ENCODE results near the gene CIAO2B. TPM values are rescaled to one million over a fixed set of nuclear protein-coding genes. Genes with fewer than 3 reads are reported as not detected.
"Not testable (repeated sequence)": the region's sequence is repeated elsewhere in the genome, so short reads cannot be mapped to it uniquely, and the experiment has no call there.

The CIAO2B gene
- polyA plus RNA-seq, 4 donors = 62.2 to 102 (median 84.8) TPM

GRCh38 chr16:66905633-66906539 is 28.3 kb downstream of the CIAO2B start:
- DNase-seq (ENCODE audit: low read depth in 4 of 4, low spot score in 3 of 4) = peak in 2 of 4 donors; percentile 55 to 59

DNA sequence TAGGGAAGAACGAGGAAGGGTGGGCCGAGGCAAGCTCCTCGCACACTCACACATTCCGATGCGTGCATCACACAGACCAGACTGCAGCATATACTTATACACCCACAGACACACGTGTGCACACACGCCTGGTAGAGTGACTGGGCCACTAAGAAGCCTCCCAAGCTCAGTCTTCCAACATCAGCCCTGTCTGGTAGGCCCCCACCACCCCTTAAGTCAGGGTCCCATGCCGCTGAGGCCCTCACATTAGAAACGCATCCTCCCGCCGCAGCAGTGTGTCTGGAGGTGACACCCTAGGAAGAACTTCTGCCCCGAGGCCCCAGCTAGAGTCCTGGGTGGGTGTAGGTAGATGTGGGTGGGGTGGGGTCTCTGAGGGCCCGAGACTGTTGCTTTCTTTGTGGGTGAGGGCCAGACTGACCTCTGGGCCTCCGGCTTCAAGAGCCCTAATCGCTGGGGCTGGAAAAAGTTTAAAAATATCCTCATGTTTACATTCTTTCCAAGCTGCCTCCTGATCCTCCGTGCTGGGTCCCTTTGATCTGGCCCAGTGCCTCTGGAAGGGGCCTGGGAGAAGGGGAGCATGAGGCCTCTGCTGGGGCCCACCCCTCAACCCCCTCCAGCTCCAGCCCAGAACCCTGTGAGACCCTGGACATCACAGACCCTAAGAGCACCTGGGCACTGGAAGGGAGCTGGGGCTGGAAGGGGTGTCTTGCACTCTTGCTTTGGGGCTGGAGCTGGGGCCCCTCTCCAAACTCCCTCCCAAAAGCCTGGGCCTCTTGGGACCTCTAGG is 29.2 kb downstream of the CIAO2B start:
- no peak for DNase-seq (ENCODE audit: low read depth in 4 of 4, low spot score in 3 of 4)

DNA sequence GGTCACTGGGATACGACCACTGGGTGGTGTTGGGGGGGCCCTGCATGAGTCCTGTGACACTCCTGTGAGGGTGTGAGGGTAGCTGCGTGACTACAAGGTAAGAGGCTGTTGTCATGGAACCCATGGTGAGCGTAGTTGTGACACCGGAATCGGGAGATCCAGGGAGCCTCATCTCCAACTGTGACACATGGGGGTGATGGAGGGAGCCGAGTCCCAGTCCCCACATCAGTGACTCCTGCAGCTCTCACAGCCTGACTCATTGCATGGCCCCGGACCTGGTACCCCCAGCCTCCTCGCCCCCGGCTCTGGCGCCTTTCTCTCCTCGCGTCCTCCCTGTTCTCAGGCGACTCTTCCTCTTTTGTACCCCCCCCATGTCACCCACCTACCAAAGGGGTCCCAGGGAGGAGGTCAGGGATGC is 29.8 kb downstream of the CIAO2B start:
- DNase-seq (ENCODE audit: low read depth in 4 of 4, low spot score in 3 of 4) = no peak

- no peak for DNase-seq (ENCODE audit: low read depth in 4 of 4, low spot score in 3 of 4)
Measured at GRCh38 chr16:66903544-66904427, 30.4 kb downstream of the CIAO2B start.

DNA sequence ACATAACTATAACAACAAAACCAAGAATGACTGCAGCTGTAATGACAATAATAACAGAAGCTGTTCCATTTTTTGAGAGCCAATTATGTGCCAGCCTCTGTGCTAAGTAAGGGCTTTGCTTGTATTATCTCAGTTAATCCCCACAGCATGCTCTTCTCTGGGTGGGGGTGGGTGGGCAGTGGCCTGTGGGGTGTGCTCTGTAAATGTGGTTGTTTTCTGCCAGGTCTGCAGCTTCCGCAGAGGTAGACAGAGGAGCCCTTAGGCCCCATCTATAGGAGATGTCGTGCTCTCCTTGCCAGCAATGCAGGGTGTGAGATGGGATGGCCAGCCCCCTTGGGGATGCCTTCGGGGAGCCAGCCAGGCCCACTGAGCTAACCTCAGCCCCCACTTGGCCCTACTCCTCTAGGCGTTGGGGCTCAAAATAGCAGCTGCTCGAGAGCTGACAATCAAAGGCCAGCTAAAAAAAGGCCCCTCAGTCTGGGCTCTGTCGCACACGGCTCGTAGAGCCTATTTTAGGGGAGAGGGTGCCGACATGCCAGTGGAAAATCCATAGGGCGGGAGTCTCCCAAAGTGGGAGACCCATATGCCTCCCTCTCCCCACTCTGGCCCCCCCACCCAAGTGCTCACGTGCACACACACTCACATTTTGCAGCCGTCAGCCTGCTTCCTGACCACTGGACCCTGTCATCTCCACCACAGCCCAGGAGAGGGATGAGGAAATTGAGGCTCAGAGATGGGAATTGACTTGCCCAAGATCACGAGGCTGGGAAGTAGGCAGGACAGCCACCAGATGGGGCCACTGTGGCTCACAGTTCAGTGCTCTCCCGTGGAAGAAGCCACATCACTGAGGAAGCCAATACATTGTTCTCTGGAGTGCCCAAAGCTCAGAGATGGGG is 31.3 kb downstream of the CIAO2B start:
- no peak for DNase-seq (ENCODE audit: low read depth in 4 of 4, low spot score in 3 of 4)

- DNase-seq (ENCODE audit: low read depth in 4 of 4, low spot score in 3 of 4) = no peak
Measured at GRCh38 chr16:66901626-66902025, 32.6 kb downstream of the CIAO2B start.

- DNase-seq (ENCODE audit: low read depth in 4 of 4, low spot score in 3 of 4) = no peak
Measured at GRCh38 chr16:66900721-66901441, 33.3 kb downstream of the CIAO2B start.

DNA sequence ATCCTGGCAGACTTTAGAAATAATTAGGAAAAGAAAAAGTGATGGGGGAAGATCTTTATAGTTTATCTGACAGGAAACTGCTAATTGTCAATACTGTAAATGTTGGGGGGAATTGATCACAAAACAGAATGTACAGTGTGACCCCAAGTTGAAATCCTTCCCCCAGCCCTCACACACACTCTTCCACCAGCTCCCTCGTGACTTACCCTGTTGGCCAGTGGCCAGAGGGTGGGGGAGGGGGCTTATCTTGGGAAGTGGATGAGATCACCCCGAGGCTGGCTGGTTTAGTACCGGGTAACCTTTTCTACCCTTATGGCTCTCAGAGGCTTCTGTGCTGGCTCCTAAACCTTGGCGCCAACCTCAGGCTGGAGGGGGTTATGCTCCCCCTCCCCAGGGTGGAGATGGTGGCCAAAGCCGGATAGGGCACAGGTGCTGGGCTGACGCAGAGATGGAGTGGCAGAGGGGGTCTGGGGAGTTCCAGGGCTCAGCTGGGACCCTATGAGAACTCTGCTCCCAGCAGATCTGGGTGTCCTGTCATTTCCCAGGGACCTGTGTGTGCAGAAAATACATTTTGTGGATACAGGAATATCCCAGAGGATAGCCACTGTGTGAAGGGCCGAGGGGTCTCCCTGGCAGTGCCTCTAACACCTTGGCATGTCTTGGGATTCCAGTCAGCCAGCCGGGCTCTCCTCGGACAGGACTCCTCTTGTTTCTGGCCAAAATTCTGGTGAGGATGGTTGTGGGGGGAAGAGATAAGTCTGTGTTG is 34.1 kb downstream of the CIAO2B start:
- DNase-seq (ENCODE audit: low read depth in 4 of 4, low spot score in 3 of 4) = peak in 2 of 4 donors; percentile 69 to 82

DNA sequence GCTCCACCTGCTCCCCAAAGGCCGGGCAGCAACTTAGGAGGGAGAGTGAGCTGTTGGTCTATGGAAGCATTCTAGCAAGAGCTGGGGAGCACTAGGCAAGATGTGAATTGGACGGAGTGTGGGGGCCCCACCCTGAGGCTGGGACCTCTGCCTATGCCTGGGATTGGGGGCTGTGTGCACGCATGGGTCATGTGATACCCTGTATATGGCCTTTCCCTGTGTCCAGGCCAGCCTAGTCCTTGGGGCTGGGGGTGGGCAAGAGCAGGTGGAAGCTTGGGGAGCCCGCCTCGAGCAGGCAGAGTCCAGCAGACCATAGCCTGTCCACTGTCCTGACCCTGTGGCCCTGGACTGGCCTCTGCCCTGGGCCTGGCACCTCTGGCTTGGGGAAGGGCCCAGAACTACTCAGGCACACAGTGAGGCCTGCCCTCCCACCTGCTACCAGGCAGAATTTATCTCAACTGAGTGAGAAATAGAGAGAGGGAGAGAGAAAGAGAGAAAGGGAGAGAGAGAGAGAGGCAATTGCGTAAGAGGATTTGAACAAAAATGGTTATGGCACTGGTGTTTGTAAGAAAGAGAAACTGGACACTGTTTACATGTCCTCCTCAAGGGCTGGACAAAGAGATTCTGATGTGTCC is 34.8 kb downstream of the CIAO2B start:
- DNase-seq (ENCODE audit: low read depth in 4 of 4, low spot score in 3 of 4) = no peak

- DNase-seq (ENCODE audit: low read depth in 4 of 4, low spot score in 3 of 4) = no peak
Measured at GRCh38 chr16:66898933-66899309, 35.3 kb downstream of the CIAO2B start.

DNA sequence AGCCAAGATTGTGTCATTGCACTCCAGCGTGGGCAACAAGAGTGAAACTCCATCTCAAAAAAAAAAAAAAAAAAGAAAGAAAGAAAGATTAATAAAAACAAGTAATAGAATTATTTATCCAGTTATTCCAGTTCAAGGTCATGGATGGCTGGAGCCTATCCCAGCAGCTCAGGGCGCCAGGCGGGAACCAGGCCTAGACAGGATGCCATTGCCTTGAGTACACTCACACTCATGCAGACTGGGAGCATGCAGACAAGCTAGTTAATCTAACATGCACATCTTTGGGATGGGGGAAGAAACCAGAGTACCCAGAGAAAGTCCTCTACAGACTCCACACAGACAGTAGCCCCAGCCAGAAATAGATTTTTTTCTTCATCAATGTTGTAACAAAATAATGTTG is 36.0 kb downstream of the CIAO2B start:
- no peak for DNase-seq (ENCODE audit: low read depth in 4 of 4, low spot score in 3 of 4)

DNA sequence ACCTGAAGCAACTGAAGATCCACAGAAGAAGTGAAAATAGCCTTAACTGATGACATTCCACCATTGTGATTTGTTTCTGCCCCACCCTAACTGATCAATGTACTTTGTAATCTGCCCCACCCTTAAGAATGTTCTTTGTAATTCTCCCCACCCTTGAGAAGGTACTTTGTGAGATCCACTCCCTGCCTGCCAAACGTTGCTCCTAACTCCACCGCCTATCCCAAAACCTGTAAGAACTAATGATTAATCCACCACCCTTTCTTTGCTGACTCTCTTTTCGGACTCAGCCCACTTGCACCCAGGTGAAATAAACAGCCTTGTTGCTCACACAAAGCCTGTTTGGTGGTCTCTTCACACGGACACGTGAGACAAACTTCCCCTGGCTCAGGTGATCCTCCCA is 37.5 kb downstream of the CIAO2B start:
- not testable (repeated sequence) for DNase-seq (ENCODE audit: low read depth in 4 of 4, low spot score in 3 of 4)

- no peak for DNase-seq (ENCODE audit: low read depth in 4 of 4, low spot score in 3 of 4)
Measured at GRCh38 chr16:66895999-66896398, 38.2 kb downstream of the CIAO2B start.

GRCh38 chr16:66895689-66895979 is 38.6 kb downstream of the CIAO2B start:
- DNase-seq (ENCODE audit: low read depth in 4 of 4, low spot score in 3 of 4) = no peak

GRCh38 chr16:66894948-66895688 is 39.1 kb downstream of the CIAO2B start:
- peak in 1 of 4 donors; percentile 67 for DNase-seq (ENCODE audit: low read depth in 4 of 4, low spot score in 3 of 4)

DNA sequence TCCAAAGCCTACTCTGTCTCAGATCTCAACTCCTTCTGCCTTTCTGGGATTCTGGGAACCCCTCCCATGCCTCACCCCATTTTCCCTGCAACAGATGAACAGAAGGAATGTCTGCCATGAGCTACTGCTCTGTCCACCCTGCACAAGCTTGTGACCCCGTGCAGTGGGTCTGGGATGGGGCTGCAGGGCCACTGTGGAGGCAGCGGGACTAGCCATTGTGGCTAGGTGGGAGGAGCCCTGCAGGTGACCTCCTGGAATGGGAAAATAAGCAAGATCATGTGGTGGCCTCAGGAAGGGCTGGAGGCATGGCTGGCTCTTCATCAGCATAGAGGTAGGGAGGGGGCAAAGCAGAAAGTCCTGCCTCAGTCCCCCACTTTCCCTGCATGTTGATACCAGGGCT is 40.1 kb downstream of the CIAO2B start:
- no peak for DNase-seq (ENCODE audit: low read depth in 4 of 4, low spot score in 3 of 4)

GRCh38 chr16:66891797-66892196 is 42.4 kb downstream of the CIAO2B start:
- DNase-seq (ENCODE audit: low read depth in 4 of 4, low spot score in 3 of 4) = no peak

Data from left renal pelvis (tissue), 4 donors.